Subcutaneous adipose tissue (tissue), 4 donors: ENCODE results near the gene VAV3. TPM values are rescaled to one million over a fixed set of nuclear protein-coding genes. Genes with fewer than 3 reads are reported as not detected.

Experiments used
- CTCF ChIP-seq: fragments of 450-650 bp; IDR thresholded peaks from one replicate; pipeline ENCODE4 v1.5.1; 2016; ENCODE audit warnings: low read depth, mild to moderate bottlenecking, control low read depth, antibody characterized with exemption, moderate library complexity
- total RNA-seq, 4 donors: library from RNA; depleted of rRNA; stranded (reverse); fragments of >200 nt; gene quantifications; one replicate each; pipeline ENCODE4 v1.1.0, GENCODE V29; 2016

VAV3 gene
- total RNA-seq, 4 donors from 2014 or later = 7.0 to 13.1 (median 10.1) TPM

GRCh38 chr1:107637101-107637500 lies 327.9 kb downstream of the VAV3 start:
- TF ChIP-seq CTCF = no peak

- no peak for TF ChIP-seq CTCF
These were observed 331.4 kb downstream of the VAV3 start for GRCh38 chr1:107633596-107633995.

- no peak for TF ChIP-seq CTCF
These were observed 338.7 kb downstream of the VAV3 start for GRCh38 chr1:107626073-107626796.

- no peak for TF ChIP-seq CTCF
These were observed 339.5 kb downstream of the VAV3 start for GRCh38 chr1:107625405-107626029.

- no peak for TF ChIP-seq CTCF
These were observed 341.5 kb downstream of the VAV3 start for GRCh38 chr1:107623431-107623830.

GRCh38 chr1:107622966-107623365 lies 342.0 kb downstream of the VAV3 start:
- no peak for TF ChIP-seq CTCF

- no peak for TF ChIP-seq CTCF
These were observed 342.4 kb downstream of the VAV3 start for GRCh38 chr1:107622535-107622934.
